ENCODE data around the gene CCDC74B. TPM values are rescaled to one million over a fixed set of nuclear protein-coding genes. Genes with fewer than 3 reads are reported as not detected.
"Not testable (repeated sequence)": the region's sequence is repeated elsewhere in the genome, so short reads cannot be mapped to it uniquely, and the experiment has no call there.

Gene CCDC74B
- total and polyA plus RNA-seq, 7 donors, result 0.60 to 9.7 (median 3.6) TPM; not detected in 1

DNA sequence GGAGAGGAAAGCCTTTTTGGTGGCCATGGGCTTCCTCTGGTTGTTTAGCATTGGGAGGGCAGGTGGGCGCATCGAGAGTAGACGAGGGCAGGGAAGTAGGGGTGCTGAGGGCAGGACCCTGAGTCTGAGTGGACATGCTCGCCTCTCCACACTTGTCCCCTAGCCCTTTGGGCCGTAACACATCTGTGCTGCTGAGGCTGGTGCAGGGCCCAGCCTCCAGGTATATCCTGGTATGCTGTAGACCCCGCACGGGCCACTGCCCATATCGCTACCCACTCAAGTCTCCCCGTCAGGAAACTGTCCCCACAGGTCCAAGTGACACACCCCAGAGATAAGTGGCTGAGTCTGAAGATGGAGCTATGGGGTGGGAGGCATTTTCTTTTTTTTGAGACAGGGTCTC lies 13.7 kb upstream of the CCDC74B start:
- no peak overlapping the region for H3K27ac ChIP-seq
- no peaks in the 10 kb centered on the region for H3K9me3 ChIP-seq
- H3K4me3 ChIP-seq, result no peak overlapping the region
- H3K27me3 ChIP-seq, result no peaks in the 10 kb centered on the region
- intact Hi-C loops (cut with DNase I), result no loop called here
- no peak for TF ChIP-seq POLR2AphosphoS5 (IDR thresholded peaks at IDR 0.05)
- TF ChIP-seq, protein P1, sequence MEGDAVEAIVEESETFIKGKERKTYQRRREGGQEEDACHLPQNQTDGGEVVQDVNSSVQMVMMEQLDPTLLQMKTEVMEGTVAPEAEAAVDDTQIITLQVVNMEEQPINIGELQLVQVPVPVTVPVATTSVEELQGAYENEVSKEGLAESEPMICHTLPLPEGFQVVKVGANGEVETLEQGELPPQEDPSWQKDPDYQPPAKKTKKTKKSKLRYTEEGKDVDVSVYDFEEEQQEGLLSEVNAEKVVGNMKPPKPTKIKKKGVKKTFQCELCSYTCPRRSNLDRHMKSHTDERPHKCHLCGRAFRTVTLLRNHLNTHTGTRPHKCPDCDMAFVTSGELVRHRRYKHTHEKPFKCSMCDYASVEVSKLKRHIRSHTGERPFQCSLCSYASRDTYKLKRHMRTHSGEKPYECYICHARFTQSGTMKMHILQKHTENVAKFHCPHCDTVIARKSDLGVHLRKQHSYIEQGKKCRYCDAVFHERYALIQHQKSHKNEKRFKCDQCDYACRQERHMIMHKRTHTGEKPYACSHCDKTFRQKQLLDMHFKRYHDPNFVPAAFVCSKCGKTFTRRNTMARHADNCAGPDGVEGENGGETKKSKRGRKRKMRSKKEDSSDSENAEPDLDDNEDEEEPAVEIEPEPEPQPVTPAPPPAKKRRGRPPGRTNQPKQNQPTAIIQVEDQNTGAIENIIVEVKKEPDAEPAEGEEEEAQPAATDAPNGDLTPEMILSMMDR (IDR thresholded peaks at IDR 0.05), result no peak
- no peak for TF ChIP-seq POLR2A (IDR thresholded peaks at IDR 0.05)
- no peak for TF ChIP-seq EP300 (IDR thresholded peaks at IDR 0.05)
- 92 to 95% methylated on average over 9 of the region's 9 CpGs for WGBS, 2 donors
- DNase-seq, result no peak
- H3K4me1 ChIP-seq, result no peaks in the 10 kb centered on the region
- peaks cover 0 to 53% (median 12%) of the 10 kb centered on the region in 4 donors for H3K36me3 ChIP-seq

DNA sequence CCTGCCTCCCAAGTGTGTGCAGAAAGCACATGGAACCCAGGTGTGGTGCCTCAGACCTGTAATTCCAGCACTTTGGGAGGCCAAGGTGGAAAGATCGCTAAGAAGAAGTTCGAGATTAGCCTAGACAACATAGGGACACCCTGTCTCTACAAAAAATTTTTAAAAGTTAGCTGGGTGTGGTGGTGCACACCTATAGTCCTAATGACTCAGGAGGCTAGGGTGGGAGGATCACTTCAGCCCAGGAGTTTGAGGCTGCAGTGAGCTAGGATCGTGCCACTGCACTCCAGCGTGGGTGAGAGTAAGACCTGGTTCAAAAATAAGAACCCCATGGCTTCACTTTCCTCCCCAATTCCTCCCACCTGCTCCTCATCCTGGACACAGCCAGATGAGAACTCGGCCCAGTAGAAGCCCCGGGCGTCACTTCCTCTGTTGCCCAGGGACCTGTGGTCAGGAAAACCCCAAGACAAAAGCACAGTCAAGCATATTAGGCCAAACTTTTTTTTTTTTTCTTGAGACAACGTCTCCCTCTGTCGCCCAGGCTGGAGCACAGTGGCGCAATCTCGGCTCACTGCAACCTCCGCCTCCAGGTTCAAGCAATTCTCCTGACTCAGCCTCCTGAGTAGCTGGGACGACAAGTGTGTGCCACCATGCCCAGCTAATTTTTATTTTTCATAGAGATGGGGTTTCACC lies 13.1 kb upstream of the CCDC74B start:
- H3K36me3 ChIP-seq, result peaks cover 0 to 51% (median 12%) of the 10 kb centered on the region in 4 donors
- H3K4me1 ChIP-seq; H3K27ac ChIP-seq; H3K4me3 ChIP-seq; DNase-seq; H3K9me3 ChIP-seq; H3K27me3 ChIP-seq; intact Hi-C loops (cut with DNase I): not testable (repeated sequence)
- 62 to 76% methylated on average over 13 of the region's 13 CpGs for WGBS, 2 donors

DNA sequence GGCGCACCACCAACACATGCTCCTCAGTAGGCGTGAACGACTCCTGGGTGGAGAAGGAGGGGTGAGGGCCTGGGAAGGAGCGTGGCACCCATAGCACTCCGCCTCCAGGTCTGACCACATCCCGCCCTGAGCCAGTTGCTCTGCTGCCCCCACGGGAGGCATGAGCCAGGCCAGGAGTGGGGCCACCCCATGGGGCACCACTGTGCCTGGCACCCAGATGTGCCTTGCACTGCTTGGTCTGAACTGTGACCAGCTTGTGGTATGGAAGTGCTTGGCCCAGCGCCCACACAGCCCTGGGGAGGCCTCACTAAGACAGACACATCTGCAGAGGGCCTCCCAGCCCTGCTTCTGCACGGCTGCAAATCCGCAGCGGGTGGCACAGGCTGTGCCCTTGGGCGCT lies 12.4 kb upstream of the CCDC74B start:
- H3K27ac ChIP-seq; intact Hi-C loops (cut with DNase I); H3K4me3 ChIP-seq; H3K4me1 ChIP-seq; H3K27me3 ChIP-seq; DNase-seq; H3K9me3 ChIP-seq: not testable (repeated sequence)
- 71 to 82% methylated on average over 11 of the region's 12 CpGs for WGBS, 2 donors
- peaks cover 0 to 51% (median 13%) of the 10 kb centered on the region in 4 donors for H3K36me3 ChIP-seq

DNA sequence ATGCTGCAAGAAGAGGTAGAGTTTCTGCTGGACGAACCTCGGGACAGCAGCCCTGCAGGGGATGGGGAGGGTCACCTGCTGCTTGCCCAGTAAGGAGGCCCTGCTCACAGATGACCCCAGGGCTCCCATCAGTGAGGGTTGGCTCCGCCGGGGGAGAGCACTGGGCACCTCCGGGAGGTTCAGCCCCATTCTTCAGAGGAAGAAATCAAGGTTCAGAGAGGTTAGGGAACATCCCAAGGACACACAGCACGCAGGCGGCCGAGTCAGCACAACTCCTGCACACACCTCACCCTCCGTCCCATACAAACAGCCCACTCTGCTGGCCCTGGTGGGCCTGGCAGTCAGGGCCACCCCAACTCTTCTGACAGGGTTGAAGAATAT lies 11.7 kb upstream of the CCDC74B start:
- no peak for TF ChIP-seq POLR2AphosphoS5 (IDR thresholded peaks at IDR 0.05)
- TF ChIP-seq POLR2A (IDR thresholded peaks at IDR 0.05), result no peak
- TF ChIP-seq, protein P1 (IDR thresholded peaks at IDR 0.05), result no peak
- no peak for TF ChIP-seq EP300 (IDR thresholded peaks at IDR 0.05)
- intact Hi-C loops (cut with DNase I), result no loop called here
- H3K27ac ChIP-seq, result no peak overlapping the region
- H3K4me3 ChIP-seq, result no peak overlapping the region
- no peaks in the 10 kb centered on the region for H3K4me1 ChIP-seq
- DNase-seq, result no peak
- H3K9me3 ChIP-seq, result no peaks in the 10 kb centered on the region
- no peaks in the 10 kb centered on the region for H3K27me3 ChIP-seq
- 91 to 92% methylated on average over 9 of the region's 9 CpGs for WGBS, 2 donors
- peaks cover 0 to 55% (median 14%) of the 10 kb centered on the region in 4 donors for H3K36me3 ChIP-seq

DNA sequence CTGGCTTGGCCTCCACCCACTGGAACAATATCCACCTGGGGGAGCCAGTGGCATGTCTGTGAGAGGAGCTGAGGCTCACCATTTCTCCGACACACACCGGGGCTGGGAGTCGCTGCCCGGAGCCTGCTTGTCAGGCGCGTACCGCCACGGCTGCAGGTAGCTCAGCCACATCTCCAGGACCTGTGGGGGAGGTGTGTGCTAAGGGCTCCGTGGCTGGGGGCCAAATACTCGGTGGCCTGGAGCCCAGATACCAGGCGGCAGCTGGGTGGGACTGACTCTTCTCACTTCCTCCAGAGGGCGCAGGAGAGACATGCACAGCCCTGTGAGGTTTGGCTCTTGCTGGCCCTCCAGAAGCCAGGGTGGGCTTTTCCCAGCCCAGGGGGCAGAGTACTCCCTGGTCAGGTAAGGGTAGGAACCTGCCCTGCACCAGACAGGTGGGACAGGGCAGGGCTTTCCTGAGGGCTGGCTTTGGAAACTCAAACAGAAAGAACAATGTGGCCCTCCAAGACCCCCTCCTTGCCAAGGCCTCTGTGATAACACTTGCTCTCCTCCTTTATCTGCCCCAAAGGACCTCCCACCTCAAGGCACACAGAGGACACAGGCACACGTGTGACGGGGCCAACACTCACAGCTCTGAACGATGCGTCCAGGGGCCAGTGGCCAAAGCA lies 11.2 kb upstream of the CCDC74B start:
- H3K9me3 ChIP-seq; H3K4me3 ChIP-seq; H3K27me3 ChIP-seq; H3K4me1 ChIP-seq; H3K27ac ChIP-seq; DNase-seq; intact Hi-C loops (cut with DNase I): not testable (repeated sequence)
- H3K36me3 ChIP-seq, result peaks cover 0 to 55% (median 14%) of the 10 kb centered on the region in 4 donors
- 30 to 70% methylated on average over 16 of the region's 16 CpGs for WGBS, 2 donors
- TF ChIP-seq, protein P1 (IDR thresholded peaks at IDR 0.05), result peak in 2 of 4 experiments; percentile 13 to 38
